Endodermal cell (in vitro differentiated cells): Measurements from ENCODE around the gene MTNR1B. TPM values are rescaled to one million over a fixed set of nuclear protein-coding genes. Genes with fewer than 3 reads are reported as not detected.

ENCODE experiments used
- DNase-seq: peaks from one replicate; pipeline ENCODE4 v3.0.0-alpha.2; 2017
- H3K27ac ChIP-seq: 2 replicates; pipeline ENCODE4 v1.5.1; 2013; ENCODE audit warnings: mild to moderate bottlenecking, low read depth, low read length, moderate library complexity
- H3K27me3 ChIP-seq: 2 replicates; pipeline ENCODE4 v1.6.1; 2013; ENCODE audit warnings: mild to moderate bottlenecking, low read length, moderate library complexity; ENCODE audit not compliant: insufficient read depth, control insufficient read depth, poor library complexity, severe bottlenecking
- H3K36me3 ChIP-seq: 2 replicates; pipeline ENCODE4 v1.7.0; 2013; ENCODE audit warnings: mild to moderate bottlenecking, low read length, moderate library complexity; ENCODE audit not compliant: control insufficient read depth, insufficient read depth
- H3K4me1 ChIP-seq: one replicate; pipeline ENCODE4 v1.7.0; 2013; ENCODE audit warnings: low read length; ENCODE audit not compliant: control insufficient read depth, insufficient read depth
- H3K4me3 ChIP-seq: 2 replicates; pipeline ENCODE4 v1.5.1; 2013; ENCODE audit warnings: mild to moderate bottlenecking, low read length, moderate library complexity
- H3K9ac ChIP-seq: 2 replicates; pipeline ENCODE4 v1.6.1; 2013; ENCODE audit warnings: mild to moderate bottlenecking, low read length, moderate library complexity; ENCODE audit not compliant: poor library complexity, severe bottlenecking; ENCODE audit errors: extremely low read depth
- H3K9me3 ChIP-seq: 2 replicates; pipeline ENCODE4 v1.6.1; 2013; ENCODE audit warnings: mild to moderate bottlenecking, low read length, moderate library complexity; ENCODE audit not compliant: control insufficient read depth
- H3K27ac Mint-ChIP-seq: 2 replicates; pipeline ENCODE4 v1.8.0; 2020; ENCODE audit warnings: mixed read lengths
- H3K27me3 Mint-ChIP-seq: 2 replicates; pipeline ENCODE4 v1.8.0; 2021; ENCODE audit warnings: mild to moderate bottlenecking, mixed read lengths; ENCODE audit not compliant: insufficient read depth
- H3K36me3 Mint-ChIP-seq: 2 replicates; pipeline ENCODE4 v1.8.0; 2020; ENCODE audit warnings: low read depth, mixed read lengths
- H3K4me1 Mint-ChIP-seq: 2 replicates; pipeline ENCODE4 v1.8.0; 2020; ENCODE audit warnings: mixed read lengths
- H3K4me3 Mint-ChIP-seq: 2 replicates; pipeline ENCODE4 v1.8.0; 2020; ENCODE audit warnings: mild to moderate bottlenecking, moderate library complexity, mixed read lengths
- H3K9me3 Mint-ChIP-seq: 2 replicates; pipeline ENCODE4 v1.8.0; 2020; ENCODE audit warnings: mild to moderate bottlenecking, mixed read lengths
- CTCF ChIP-seq: fragments of 200-600 bp; sonication (generic); conservative IDR thresholded peaks from 2 replicates; pipeline ENCODE4 v1.5.0; 2021; ENCODE audit warnings: antibody characterized with exemption, mild to moderate bottlenecking
- WGBS, 2 experiments: methylation state at CpG; one replicate each; pipeline versions ENCODE4 v1.1.5 to v1.1.7; 2013; ENCODE audit warnings: missing lambda C conversion rate in 2 of 2, mixed read lengths in 1 of 2; ENCODE audit not compliant: insufficient coverage in 1 of 2, insufficient read length in 1 of 2; 5-methylcytosine and 5-hydroxymethylcytosine counted together
- total RNA-seq, 2 donors: library from RNA; stranded (reverse); fragmentation: NEBNext Ultra II Directional in 1 of 2; extraction: Animal tissue kit (Norgen Biotek cat#: 25700) in 1 of 2; gene quantifications; 2 replicates in 1 of 2; 3 replicates in 1 of 2; pipeline ENCODE4 v1.2.1, GENCODE V29; 2021

MTNR1B gene
- total RNA-seq, 2 donors from 2014 or later = 0.53 TPM; not detected in 1

GRCh38 chr11:92979176-92979575, 9.7 kb downstream of the MTNR1B start:
- no peak for DNase-seq
- peaks cover 2% of the 10 kb centered on the region for H3K4me1 Mint-ChIP-seq
- H3K9me3 ChIP-seq = no peaks in the 10 kb centered on the region
- no peak for TF ChIP-seq CTCF
- H3K4me3 ChIP-seq = no peak overlapping the region
- no peak overlapping the region for H3K9ac ChIP-seq
- H3K36me3 ChIP-seq = no peaks in the 10 kb centered on the region
- no peaks in the 10 kb centered on the region for H3K36me3 Mint-ChIP-seq
- no peak overlapping the region for H3K27ac ChIP-seq
- no peak overlapping the region for H3K27ac Mint-ChIP-seq
- no peaks in the 10 kb centered on the region for H3K27me3 Mint-ChIP-seq
- no peaks in the 10 kb centered on the region for H3K27me3 ChIP-seq
- no peaks in the 10 kb centered on the region for H3K9me3 Mint-ChIP-seq
- no peak overlapping the region for H3K4me3 Mint-ChIP-seq
- 100% methylated on average over 1 of the region's 1 CpG; no CpG with 5 or more reads in 1 of the 2 experiments for WGBS, 2 experiments
- H3K4me1 ChIP-seq = no peaks in the 10 kb centered on the region

- H3K27ac Mint-ChIP-seq = no peak overlapping the region
- H3K4me3 Mint-ChIP-seq = no peak overlapping the region
- Histone ChIP-seq H3K4me1 (no peaks in the 10 kb centered on the region), H3K4me3 (no peak overlapping the region), H3K36me3 (no peaks in the 10 kb centered on the region), H3K9me3 (no peaks in the 10 kb centered on the region), H3K9ac (no peak overlapping the region), H3K27me3 (no peaks in the 10 kb centered on the region), H3K27ac (no peak overlapping the region)
- H3K36me3 Mint-ChIP-seq = no peaks in the 10 kb centered on the region
- TF ChIP-seq CTCF = no peak
- no peak for DNase-seq
- peaks cover 4% of the 10 kb centered on the region for H3K4me1 Mint-ChIP-seq
- H3K9me3 Mint-ChIP-seq = no peaks in the 10 kb centered on the region
- H3K27me3 Mint-ChIP-seq = no peaks in the 10 kb centered on the region
- 89 to 95% methylated on average over 3 of the region's 3 CpGs for WGBS, 2 experiments
Measured at GRCh38 chr11:92980312-92980711, 10.9 kb downstream of the MTNR1B start.

- no peak overlapping the region for H3K4me3 ChIP-seq
- H3K4me1 Mint-ChIP-seq = peaks cover 4% of the 10 kb centered on the region
- no peak overlapping the region for H3K9ac ChIP-seq
- no peaks in the 10 kb centered on the region for H3K36me3 Mint-ChIP-seq
- H3K27me3 ChIP-seq = no peaks in the 10 kb centered on the region
- WGBS, 2 experiments = 93 to 96% methylated on average over 16 to 24 of the region's 24 CpGs
- H3K27me3 Mint-ChIP-seq = no peaks in the 10 kb centered on the region
- H3K4me3 Mint-ChIP-seq = no peak overlapping the region
- no peaks in the 10 kb centered on the region for H3K9me3 Mint-ChIP-seq
- H3K27ac Mint-ChIP-seq = no peak overlapping the region
- no peaks in the 10 kb centered on the region for H3K36me3 ChIP-seq
- no peak for TF ChIP-seq CTCF
- no peaks in the 10 kb centered on the region for H3K4me1 ChIP-seq
- no peak for DNase-seq
- H3K27ac ChIP-seq = no peak overlapping the region
- H3K9me3 ChIP-seq = no peaks in the 10 kb centered on the region
Measured at GRCh38 chr11:92981508-92982043, 12.1 kb downstream of the MTNR1B start.
